H4 (cell line): Measurements from ENCODE around the gene SLC2A3. TPM values are rescaled to one million over a fixed set of nuclear protein-coding genes. Genes with fewer than 3 reads are reported as not detected.

Experiments
- total RNA-seq: library from RNA; depleted of rRNA; stranded (reverse); fragments of >200 nt; shearing (Covaris generic); gene quantifications from 2 replicates; pipeline ENCODE4 v1.2.3, GENCODE V29; 2014; rRNA removed

Gene SLC2A3
- total RNA-seq, 1 experiment from 2014 or later, result 51.9 TPM

Other genes starting within 250 kb of the SLC2A3 start
- not detected in 2 replicates for gene GDF3, start 240.4 kb downstream of the SLC2A3 start, total RNA-seq
- not detected in 2 replicates for gene DPPA3, start 224.8 kb downstream of the SLC2A3 start, total RNA-seq
- gene CLEC4C, start 188.8 kb downstream of the SLC2A3 start, total RNA-seq, result not detected in 2 replicates
- not detected in 2 replicates for gene NANOGNB, start 171.0 kb downstream of the SLC2A3 start, total RNA-seq
- not detected in 2 replicates for gene NANOG, start 146.8 kb downstream of the SLC2A3 start, total RNA-seq
- 0.25 TPM in 2 replicates for gene SLC2A14, start 63.3 kb downstream of the SLC2A3 start, total RNA-seq
- gene FOXJ2, start 96.5 kb upstream of the SLC2A3 start, total RNA-seq, result 5.9 and 6.2 TPM in 2 replicates
- 0.95 and 1.8 TPM in 2 replicates for gene C3AR1, start 130.2 kb upstream of the SLC2A3 start, total RNA-seq
- 34.7 and 50.5 TPM in 2 replicates for gene NECAP1, start 146.1 kb upstream of the SLC2A3 start, total RNA-seq
- not detected in 2 replicates for gene CLEC4A, start 187.4 kb upstream of the SLC2A3 start, total RNA-seq
- gene ZNF705A, start 220.8 kb upstream of the SLC2A3 start, total RNA-seq, result not detected in 2 replicates